HG03139 (cell line): Measurements from ENCODE around the gene PLSCR3.

Experiments used
- ATAC-seq: cut with Tn5 transposase; IDR thresholded peaks from one replicate; pipeline ENCODE4 v1.9.1; 2021; ENCODE audit not compliant: unreplicated experiment

Gene PLSCR3

GRCh38 chr17:7394452-7395191 is at the start of gene PLSCR3:
TSS of gene PLSCR3 (minus strand) at chr17:7394525. CDS start at chr17:7394110, 415 bp downstream.
- ATAC-seq: peak; percentile 61

GRCh38 chr17:7443499-7444485 is 49.5 kb upstream of the PLSCR3 start:
- no peak for ATAC-seq

- ATAC-seq: no peak
Measured at GRCh38 chr17:7442142-7442541, 47.8 kb upstream of the PLSCR3 start.

- ATAC-seq: no peak
Measured at GRCh38 chr17:7441266-7441665, 46.9 kb upstream of the PLSCR3 start.

GRCh38 chr17:7440834-7441195 is 46.5 kb upstream of the PLSCR3 start:
- ATAC-seq: no peak

GRCh38 chr17:7440113-7440833 is 45.9 kb upstream of the PLSCR3 start:
- ATAC-seq: no peak

- ATAC-seq: no peak
Measured at GRCh38 chr17:7439462-7440112, 45.3 kb upstream of the PLSCR3 start, which contains the start of gene FGF11. TSS of gene FGF11 (plus strand) at chr17:7439512. CDS start at chr17:7439621, 109 bp downstream.

- ATAC-seq: no peak
Measured at GRCh38 chr17:7438656-7439460, 44.5 kb upstream of the PLSCR3 start.

GRCh38 chr17:7437950-7438614 is 43.8 kb upstream of the PLSCR3 start:
- no peak for ATAC-seq

- no peak for ATAC-seq
Measured at GRCh38 chr17:7437369-7437863, 43.1 kb upstream of the PLSCR3 start.

- ATAC-seq: no peak
Measured at GRCh38 chr17:7436556-7437368, 42.4 kb upstream of the PLSCR3 start.

- ATAC-seq: peak; percentile 20
Measured at GRCh38 chr17:7435676-7436555, 41.6 kb upstream of the PLSCR3 start.

- ATAC-seq: no peak
Measured at GRCh38 chr17:7432296-7432695, 38.0 kb upstream of the PLSCR3 start.

- no peak for ATAC-seq
Measured at GRCh38 chr17:7431231-7431630, 36.9 kb upstream of the PLSCR3 start.

- no peak for ATAC-seq
Measured at GRCh38 chr17:7429722-7430121, 35.4 kb upstream of the PLSCR3 start.

GRCh38 chr17:7428557-7428956 is 34.2 kb upstream of the PLSCR3 start, which contains the start of gene SPEM3:
TSS of gene SPEM3 (plus strand) at chr17:7428857. CDS start at chr17:7428903, 46 bp downstream.
- ATAC-seq: no peak

- ATAC-seq: no peak
Measured at GRCh38 chr17:7427549-7427948, 33.2 kb upstream of the PLSCR3 start.
